ENCODE measurements around the gene VWF.

Gene VWF

GRCh38 chr12:6093764-6094163, 30.7 kb downstream of the VWF start:
- DNase-seq (ENCODE audit: low read depth in 2 of 2): no peak

GRCh38 chr12:6092784-6093722, 31.4 kb downstream of the VWF start:
- peak; percentile 83 to 93 for DNase-seq (ENCODE audit: low read depth in 2 of 2)
- H3K4me3 ChIP-seq (replicated peaks in 1 of 2; ENCODE audit: low read depth in 2 of 2, low read length in 2 of 2): peak overlapping the region in 1 of 2 donors; percentile 4
- TF ChIP-seq, protein P1, sequence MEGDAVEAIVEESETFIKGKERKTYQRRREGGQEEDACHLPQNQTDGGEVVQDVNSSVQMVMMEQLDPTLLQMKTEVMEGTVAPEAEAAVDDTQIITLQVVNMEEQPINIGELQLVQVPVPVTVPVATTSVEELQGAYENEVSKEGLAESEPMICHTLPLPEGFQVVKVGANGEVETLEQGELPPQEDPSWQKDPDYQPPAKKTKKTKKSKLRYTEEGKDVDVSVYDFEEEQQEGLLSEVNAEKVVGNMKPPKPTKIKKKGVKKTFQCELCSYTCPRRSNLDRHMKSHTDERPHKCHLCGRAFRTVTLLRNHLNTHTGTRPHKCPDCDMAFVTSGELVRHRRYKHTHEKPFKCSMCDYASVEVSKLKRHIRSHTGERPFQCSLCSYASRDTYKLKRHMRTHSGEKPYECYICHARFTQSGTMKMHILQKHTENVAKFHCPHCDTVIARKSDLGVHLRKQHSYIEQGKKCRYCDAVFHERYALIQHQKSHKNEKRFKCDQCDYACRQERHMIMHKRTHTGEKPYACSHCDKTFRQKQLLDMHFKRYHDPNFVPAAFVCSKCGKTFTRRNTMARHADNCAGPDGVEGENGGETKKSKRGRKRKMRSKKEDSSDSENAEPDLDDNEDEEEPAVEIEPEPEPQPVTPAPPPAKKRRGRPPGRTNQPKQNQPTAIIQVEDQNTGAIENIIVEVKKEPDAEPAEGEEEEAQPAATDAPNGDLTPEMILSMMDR (IDR thresholded peaks at IDR 0.05; ENCODE audit: low read depth, low read length): no peak

More at GRCh38 chr12:6093764-6094163, 30.7 kb downstream of the VWF start:
- TF ChIP-seq, protein P1 (IDR thresholded peaks at IDR 0.05; ENCODE audit: low read depth, low read length): no peak
- H3K4me3 ChIP-seq (replicated peaks in 1 of 2; ENCODE audit: low read depth in 2 of 2, low read length in 2 of 2): no peak overlapping the region

DNA sequence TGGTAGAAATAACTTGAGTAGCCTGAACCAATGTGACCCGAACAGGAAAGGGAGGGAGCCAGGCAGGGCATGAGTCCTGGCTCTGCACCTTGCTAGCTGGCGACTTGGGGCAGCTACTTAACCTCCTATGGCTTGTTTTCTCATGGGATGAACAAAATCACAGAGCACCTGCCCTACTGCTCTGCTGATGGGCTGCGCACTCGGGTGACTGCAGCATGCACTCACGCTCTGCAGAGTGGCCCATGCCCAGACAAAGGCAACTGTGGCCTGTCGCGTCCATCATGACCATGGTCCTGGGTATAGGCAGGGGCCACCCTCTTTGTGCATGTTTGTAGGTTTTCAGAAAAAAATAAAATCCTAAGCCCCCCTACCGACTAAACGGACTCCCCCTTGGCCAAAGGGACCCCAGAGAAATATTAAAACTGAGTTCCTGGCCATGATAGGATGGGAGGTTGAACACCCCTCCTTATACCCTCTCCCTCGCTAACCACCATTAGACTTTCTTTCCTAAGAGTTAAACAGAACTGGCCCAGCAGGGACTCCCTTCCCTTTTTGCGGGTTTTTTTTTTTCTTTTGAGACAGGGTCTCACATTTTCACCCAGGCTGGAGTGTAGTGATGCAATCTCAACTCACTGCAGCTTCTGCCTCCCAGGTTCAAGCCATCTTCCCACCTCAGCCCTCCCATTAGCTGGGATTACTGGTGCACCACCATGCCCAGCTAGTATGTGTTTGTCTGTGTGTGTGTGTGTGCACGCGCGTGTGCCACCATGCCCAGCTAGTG, 32.5 kb downstream of the VWF start:
- no peak overlapping the region for H3K4me3 ChIP-seq (replicated peaks in 1 of 2; ENCODE audit: low read depth in 2 of 2, low read length in 2 of 2)
- TF ChIP-seq, protein P1 (IDR thresholded peaks at IDR 0.05; ENCODE audit: low read depth, low read length): no peak
- DNase-seq (ENCODE audit: low read depth in 2 of 2): no peak

DNA sequence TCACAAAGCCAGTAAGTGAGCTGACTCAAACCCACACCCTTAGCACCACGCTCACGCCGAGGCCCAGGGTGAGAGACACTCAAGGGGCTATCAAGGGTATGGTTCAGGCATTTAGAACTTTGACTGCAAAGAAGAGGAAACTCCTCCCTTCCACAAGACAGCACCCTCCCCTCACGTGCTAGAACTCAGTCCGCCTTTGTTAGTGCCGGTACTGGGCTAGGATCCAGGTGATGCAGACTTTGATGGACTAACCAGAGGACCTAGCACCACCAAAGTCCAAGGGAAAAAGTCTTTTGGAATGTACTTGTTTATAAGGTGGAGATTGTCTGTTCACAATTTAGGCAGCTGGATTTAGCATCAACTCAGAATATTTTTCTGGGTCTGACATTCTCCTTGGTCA, 33.7 kb downstream of the VWF start:
- TF ChIP-seq, protein P1 (IDR thresholded peaks at IDR 0.05; ENCODE audit: low read depth, low read length): no peak
- H3K4me3 ChIP-seq (replicated peaks in 1 of 2; ENCODE audit: low read depth in 2 of 2, low read length in 2 of 2): no peak overlapping the region
- peak; percentile 49 to 67 for DNase-seq (ENCODE audit: low read depth in 2 of 2)

DNA sequence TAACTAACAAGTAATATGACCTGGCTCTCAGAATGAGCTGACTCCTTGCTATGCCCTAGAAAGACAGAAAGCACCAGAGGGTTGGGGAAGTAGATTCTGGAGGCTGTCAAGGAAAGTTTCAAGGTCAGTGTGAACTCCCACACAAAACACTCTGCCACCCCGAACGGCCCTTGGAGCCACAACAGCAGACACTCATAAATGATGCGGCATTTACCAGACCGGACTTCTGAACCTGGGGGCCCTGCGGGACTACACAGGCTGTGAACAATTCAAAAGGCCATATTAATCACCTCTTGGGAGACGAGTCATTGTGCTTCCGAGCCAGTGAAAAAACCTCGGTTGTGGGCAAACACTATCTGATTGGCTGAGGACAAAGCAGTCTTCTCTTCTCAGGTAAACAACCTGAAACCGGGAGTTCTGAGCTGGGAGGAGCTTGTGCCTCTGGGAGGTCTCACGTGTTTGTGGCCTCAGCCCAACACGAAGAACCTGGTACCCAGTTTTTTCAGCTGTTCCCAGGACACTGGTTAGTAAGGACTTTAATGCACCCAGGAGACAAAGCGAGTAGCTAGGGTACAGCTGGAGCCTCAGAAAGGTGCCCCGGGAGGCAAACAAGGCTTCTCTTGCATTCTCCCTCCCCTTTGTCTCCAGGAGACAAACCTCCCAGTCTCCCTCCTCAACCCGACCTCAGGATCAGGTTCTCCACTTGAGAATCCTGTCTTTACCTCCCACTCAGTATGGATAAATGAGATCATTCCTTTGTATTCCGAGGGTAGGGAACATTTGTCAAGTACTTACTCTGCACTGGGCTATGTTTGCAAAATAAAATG, 35.3 kb downstream of the VWF start:
- DNase-seq (ENCODE audit: low read depth in 2 of 2): peak in 1 of 2 donors; percentile 77

More for the DNA sequence above, 35.3 kb downstream of the VWF start:
- TF ChIP-seq, protein P1 (IDR thresholded peaks at IDR 0.05; ENCODE audit: low read depth, low read length): no peak
- no peak overlapping the region for H3K4me3 ChIP-seq (replicated peaks in 1 of 2; ENCODE audit: low read depth in 2 of 2, low read length in 2 of 2)
